ENCODE results near the gene FAT1. TPM values are rescaled to one million over a fixed set of nuclear protein-coding genes. Genes with fewer than 3 reads are reported as not detected.

The FAT1 gene
- total and polyA plus RNA-seq, 2 donors (not counting 3 experiments of a cell fraction or from before 2014, with no cell fraction given) = 9.2 to 9.8 TPM

- no peaks in the 10 kb centered on the region for H3K79me2 ChIP-seq (ENCODE audit: control insufficient read depth, insufficient read depth, low read length)
- no peaks in the 10 kb centered on the region for H3K9me3 ChIP-seq (replicated peaks; ENCODE audit: control insufficient read depth, insufficient read depth, low read length)
- H3K36me3 ChIP-seq (ENCODE audit: control insufficient read depth in 2 of 2, extremely low read depth in 1 of 2, insufficient read depth in 2 of 2, low read length in 2 of 2) = no peaks in the 10 kb centered on the region
- DNase-seq (ENCODE audit: low read depth, low spot score) (no peak), FAIRE-seq (no peak)
- H3K9ac ChIP-seq (replicated peaks; ENCODE audit: extremely low read depth, insufficient read depth, low read length) = no peak overlapping the region
- no peaks in the 10 kb centered on the region for H4K20me1 ChIP-seq (replicated peaks; ENCODE audit: control insufficient read depth, extremely low read depth, insufficient read depth, low read length)
- no peak overlapping the region for H2AFZ ChIP-seq (ENCODE audit: low read depth, low read length)
- ChIA-PET CTCF (no interaction called here), POLR2A (no interaction called here)
- TF ChIP-seq GATA2 (IDR thresholded peaks at IDR 0.05; ENCODE audit: insufficient read depth, insufficient read length, low read depth, low read length) (no peak), POLR2AphosphoS5 (IDR thresholded peaks at IDR 0.05; ENCODE audit: insufficient read depth, low read depth, low read length) (no peak), POLR2A (IDR thresholded peaks at IDR 0.05; ENCODE audit: low read depth, low read length) (no peak), MYC (IDR thresholded peaks at IDR 0.05; ENCODE audit: low read depth, low read length) (no peak), MAX (IDR thresholded peaks at IDR 0.05; ENCODE audit: insufficient read depth, insufficient read length) (no peak), EZH2 (IDR thresholded peaks at IDR 0.05; ENCODE audit: borderline replicate concordance, low read depth, low read length, severe bottlenecking) (no peak), JUN (IDR thresholded peaks at IDR 0.05; ENCODE audit: borderline replicate concordance, insufficient read depth, insufficient read length, low read depth) (no peak), CTCF (IDR thresholded peaks at IDR 0.05; ENCODE audit: extremely low read depth in 1 of 2, insufficient read depth in 1 of 2, low read depth in 1 of 2, low read length in 2 of 2) (no peak), FOS (IDR thresholded peaks at IDR 0.05; ENCODE audit: borderline replicate concordance, insufficient read depth, low read length) (no peak)
- H3K27me3 ChIP-seq (ENCODE audit: control insufficient read depth in 2 of 2, insufficient read depth in 2 of 2, low read length in 2 of 2) = no peaks in the 10 kb centered on the region
- no TSS peak for BruUV-seq (replicated peaks)
- H3K4me1 ChIP-seq (ENCODE audit: control insufficient read depth, extremely low read depth, insufficient read depth, low read length) = no peaks in the 10 kb centered on the region
- H3K4me2 ChIP-seq (ENCODE audit: insufficient read depth, low read length) = no peak overlapping the region
- H3K4me3 ChIP-seq (replicated peaks in 1 of 3; ENCODE audit: insufficient read depth in 1 of 3, low read depth in 1 of 3, low read length in 3 of 3) = no peak overlapping the region
- dilution Hi-C loops (cut with MboI; ENCODE audit: extremely low pct_ligation_motif_present, low sequenced_read_pairs) (no loop called here), intact Hi-C loops (cut with micrococcal nuclease) (no loop called here)
- H3K9me1 ChIP-seq (replicated peaks; ENCODE audit: control insufficient read depth, extremely low read depth, insufficient read depth, low read length) = no peaks in the 10 kb centered on the region
- H3K27ac ChIP-seq (ENCODE audit: insufficient read depth, low read depth, low read length) = no peak overlapping the region
Measured at GRCh38 chr4:186644311-186644638, 79.4 kb downstream of the FAT1 start.
